DOHH2 (cell line): Measurements from ENCODE around the gene HS6ST1.

Source experiments
- H3F3A ChIP-seq: fragments of 200-600 bp; sonication (generic), shearing (Covaris generic); 2 replicates; pipeline ENCODE4 v1.6.0; 2016; ENCODE audit warnings: antibody characterized with exemption, mild to moderate bottlenecking; ENCODE audit not compliant: control insufficient read depth, insufficient read depth
- H3K27ac ChIP-seq: fragments of 200-600 bp; sonication (generic); 2 replicates; pipeline ENCODE4 v1.5.1; 2014; ENCODE audit warnings: low read depth, mild to moderate bottlenecking, low read length, moderate library complexity
- H3K27me3 ChIP-seq: fragments of 200-600 bp; sonication (generic); 2 replicates; pipeline ENCODE4 v1.6.1; 2014; ENCODE audit warnings: mild to moderate bottlenecking, low read length, mixed read lengths; ENCODE audit not compliant: control insufficient read depth
- H3K36me3 ChIP-seq: fragments of 200-600 bp; sonication (generic); 2 replicates; pipeline ENCODE4 v1.6.1; 2014; ENCODE audit warnings: mild to moderate bottlenecking, low read length, moderate library complexity, mixed read lengths; ENCODE audit not compliant: control insufficient read depth
- H3K4me1 ChIP-seq: fragments of 200-600 bp; sonication (generic); 2 replicates; pipeline ENCODE4 v1.6.1; 2014; ENCODE audit warnings: mild to moderate bottlenecking, low read length, mixed read lengths; ENCODE audit not compliant: control insufficient read depth
- H3K4me2 ChIP-seq: fragments of 200-600 bp; sonication (generic); 2 replicates; pipeline ENCODE4 v1.6.0; 2014; ENCODE audit warnings: mild to moderate bottlenecking, low read length, moderate library complexity
- H3K4me3 ChIP-seq: fragments of 200-600 bp; sonication (generic); 2 replicates; pipeline ENCODE4 v1.5.1; 2014; ENCODE audit warnings: mild to moderate bottlenecking, low read length, mixed read lengths
- H3K79me2 ChIP-seq: fragments of 200-600 bp; sonication (generic); 2 replicates; pipeline ENCODE4 v1.6.1; 2014; ENCODE audit warnings: mild to moderate bottlenecking, low read length, mixed read lengths; ENCODE audit not compliant: control insufficient read depth
- H3K9me2 ChIP-seq: fragments of 200-600 bp; sonication (generic); replicated peaks from 2 replicates; pipeline ENCODE4 v1.6.1; 2014; ENCODE audit warnings: mild to moderate bottlenecking, low read length, mixed read lengths; ENCODE audit not compliant: control insufficient read depth
- H3K9me3 ChIP-seq: fragments of 200-600 bp; sonication (generic); 2 replicates; pipeline ENCODE4 v1.6.1; 2014; ENCODE audit warnings: antibody characterized with exemption, low read length, mixed read lengths; ENCODE audit not compliant: control insufficient read depth, insufficient read depth
- H4K20me1 ChIP-seq: fragments of 200-600 bp; sonication (generic); 2 replicates; pipeline ENCODE4 v1.6.0; 2014; ENCODE audit warnings: low read depth, mild to moderate bottlenecking, antibody characterized with exemption, low read length, moderate library complexity; ENCODE audit not compliant: control insufficient read depth, insufficient read depth
- EZH2phosphoT487 ChIP-seq: fragments of 200-600 bp; sonication (generic); IDR thresholded peaks from 2 replicates; pipeline ENCODE4 v1.6.1; 2017; ENCODE audit warnings: borderline replicate concordance, mild to moderate bottlenecking, antibody characterized with exemption, low read length, moderate library complexity, mixed read lengths
- TF ChIP-seq, protein P1 (sequence below): fragments of 200-600 bp; sonication (generic); IDR thresholded peaks from one replicate; pipeline ENCODE4 v1.5.1; 2014; ENCODE audit warnings: antibody characterized with exemption, mild to moderate bottlenecking, low read depth, low read length; ENCODE audit not compliant: poor library complexity, severe bottlenecking

HS6ST1 gene

DNA sequence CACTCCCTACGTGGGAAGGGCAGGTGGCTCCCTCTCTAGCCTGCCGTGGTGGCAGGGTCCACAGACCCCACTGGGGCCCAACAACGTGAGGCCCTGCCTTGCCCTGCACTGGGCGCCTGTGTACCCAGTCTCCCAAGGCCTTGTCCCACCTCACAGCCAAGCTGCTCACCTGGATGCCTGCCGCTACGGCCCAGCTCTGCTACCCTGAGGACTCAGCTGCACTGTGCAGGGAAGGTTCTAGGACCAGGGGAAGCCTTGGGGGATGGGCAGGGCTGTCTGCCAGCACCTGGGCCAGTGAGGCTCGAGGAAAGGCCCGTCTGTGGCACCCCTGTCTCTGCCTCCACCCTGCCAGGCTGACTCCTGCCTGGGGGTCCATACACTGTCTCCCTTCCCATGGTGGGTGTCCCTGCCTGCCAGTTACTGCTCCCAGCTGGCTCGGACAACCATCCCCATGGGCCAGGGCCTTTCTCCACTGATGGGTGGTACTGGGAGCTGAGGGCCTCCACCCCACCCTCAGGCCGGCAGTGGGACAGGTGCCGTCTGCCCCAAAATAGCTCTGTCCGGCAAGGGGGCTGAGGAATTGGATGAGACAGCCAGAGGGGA, 33.2 kb downstream of the HS6ST1 start:
- H3K4me1 ChIP-seq: no peaks in the 10 kb centered on the region
- no peak overlapping the region for H3K27ac ChIP-seq
- no peak overlapping the region for H3K4me2 ChIP-seq
- no peaks in the 10 kb centered on the region for H3F3A ChIP-seq
- H3K4me3 ChIP-seq: no peak overlapping the region
- H3K79me2 ChIP-seq: peaks cover 13% of the 10 kb centered on the region
- TF ChIP-seq EZH2phosphoT487: no peak
- TF ChIP-seq, protein P1, sequence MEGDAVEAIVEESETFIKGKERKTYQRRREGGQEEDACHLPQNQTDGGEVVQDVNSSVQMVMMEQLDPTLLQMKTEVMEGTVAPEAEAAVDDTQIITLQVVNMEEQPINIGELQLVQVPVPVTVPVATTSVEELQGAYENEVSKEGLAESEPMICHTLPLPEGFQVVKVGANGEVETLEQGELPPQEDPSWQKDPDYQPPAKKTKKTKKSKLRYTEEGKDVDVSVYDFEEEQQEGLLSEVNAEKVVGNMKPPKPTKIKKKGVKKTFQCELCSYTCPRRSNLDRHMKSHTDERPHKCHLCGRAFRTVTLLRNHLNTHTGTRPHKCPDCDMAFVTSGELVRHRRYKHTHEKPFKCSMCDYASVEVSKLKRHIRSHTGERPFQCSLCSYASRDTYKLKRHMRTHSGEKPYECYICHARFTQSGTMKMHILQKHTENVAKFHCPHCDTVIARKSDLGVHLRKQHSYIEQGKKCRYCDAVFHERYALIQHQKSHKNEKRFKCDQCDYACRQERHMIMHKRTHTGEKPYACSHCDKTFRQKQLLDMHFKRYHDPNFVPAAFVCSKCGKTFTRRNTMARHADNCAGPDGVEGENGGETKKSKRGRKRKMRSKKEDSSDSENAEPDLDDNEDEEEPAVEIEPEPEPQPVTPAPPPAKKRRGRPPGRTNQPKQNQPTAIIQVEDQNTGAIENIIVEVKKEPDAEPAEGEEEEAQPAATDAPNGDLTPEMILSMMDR: no peak
- no peaks in the 10 kb centered on the region for H3K9me2 ChIP-seq
- no peaks in the 10 kb centered on the region for H3K36me3 ChIP-seq
- peaks cover 8% of the 10 kb centered on the region; the same call in 1 of the 2 replicates for H4K20me1 ChIP-seq
- no peaks in the 10 kb centered on the region for H3K27me3 ChIP-seq
- H3K9me3 ChIP-seq: no peaks in the 10 kb centered on the region

DNA sequence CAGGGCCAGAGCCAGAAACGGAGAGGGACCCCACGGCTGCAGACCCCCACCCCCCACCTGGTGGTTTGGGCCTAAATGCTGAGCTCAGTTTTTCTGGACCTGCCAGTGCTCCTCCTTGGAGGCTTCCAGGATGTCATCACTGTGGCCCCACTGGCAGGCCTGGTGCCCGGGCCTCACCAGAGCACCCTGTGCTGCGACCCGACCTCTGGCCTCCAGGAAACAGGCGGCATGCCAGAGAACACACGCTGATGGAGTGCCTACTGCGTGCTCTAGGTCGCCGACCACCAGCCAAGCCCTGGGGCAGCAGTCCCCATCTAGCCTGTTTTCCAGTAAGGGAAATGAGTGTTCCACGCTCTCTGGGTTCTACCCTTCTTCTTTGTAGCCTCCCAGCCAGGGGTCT, 33.8 kb downstream of the HS6ST1 start:
- Histone ChIP-seq H4K20me1 (0 out of 2 replicates have a peak, but pooled peaks cover 4% of the 10 kb centered on the region), H3K79me2 (peaks cover 10% of the 10 kb centered on the region)

DNA sequence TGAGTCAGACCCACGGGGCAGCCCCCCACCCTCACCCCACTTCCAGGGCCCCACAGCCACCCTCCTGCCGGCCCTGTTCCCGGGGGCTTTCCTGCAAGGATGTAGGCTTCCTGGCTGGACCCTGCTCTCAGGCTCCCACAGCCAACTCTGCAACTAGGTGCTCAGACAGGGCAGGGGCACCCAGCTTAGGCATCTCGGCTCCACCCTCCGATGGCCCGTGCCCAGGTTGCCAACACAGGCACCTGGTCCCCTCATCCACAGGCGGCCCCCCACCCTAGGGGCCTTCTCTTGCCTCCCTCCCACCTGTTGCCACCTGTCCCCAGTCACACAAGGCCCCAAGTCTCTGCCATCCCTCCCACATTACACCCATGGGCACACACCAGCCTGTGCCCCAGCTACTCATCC, 34.6 kb downstream of the HS6ST1 start:
- no peak overlapping the region for H3K27ac ChIP-seq
- no peaks in the 10 kb centered on the region for H3K36me3 ChIP-seq
- H3K27me3 ChIP-seq: no peaks in the 10 kb centered on the region
- H3K9me3 ChIP-seq: no peaks in the 10 kb centered on the region
- TF ChIP-seq, protein P1: no peak
- H3K79me2 ChIP-seq: peaks cover 3% of the 10 kb centered on the region
- 0 out of 2 replicates have a peak, but pooled peaks cover 4% of the 10 kb centered on the region for H4K20me1 ChIP-seq
- no peaks in the 10 kb centered on the region for H3K4me1 ChIP-seq
- no peak overlapping the region for H3K4me2 ChIP-seq
- no peak overlapping the region for H3K4me3 ChIP-seq
- H3F3A ChIP-seq: no peaks in the 10 kb centered on the region
- no peaks in the 10 kb centered on the region for H3K9me2 ChIP-seq

More for the DNA sequence above, 33.8 kb downstream of the HS6ST1 start:
- H3K27ac ChIP-seq: no peak overlapping the region
- H3K9me2 ChIP-seq: no peaks in the 10 kb centered on the region
- no peak overlapping the region for H3K4me3 ChIP-seq
- TF ChIP-seq EZH2phosphoT487: no peak
- TF ChIP-seq, protein P1: no peak
- H3K27me3 ChIP-seq: no peaks in the 10 kb centered on the region
- H3K36me3 ChIP-seq: no peaks in the 10 kb centered on the region
- no peaks in the 10 kb centered on the region for H3K9me3 ChIP-seq
- H3K4me1 ChIP-seq: no peaks in the 10 kb centered on the region
- H3F3A ChIP-seq: no peaks in the 10 kb centered on the region
- no peak overlapping the region for H3K4me2 ChIP-seq
